H4 (cell line): Measurements from ENCODE around the gene TADA1. TPM values are rescaled to one million over a fixed set of nuclear protein-coding genes. Genes with fewer than 3 reads are reported as not detected.
A peak's percentile ranks its signal among the peaks of the same experiment; 100 is the strongest.

Experiments used
- DNase-seq: peaks from one replicate; pipeline ENCODE4 v3.0.0-alpha.2; 2015; ENCODE audit warnings: low spot score
- total RNA-seq: library from RNA; depleted of rRNA; stranded (reverse); fragments of >200 nt; shearing (Covaris generic); gene quantifications from 2 replicates; pipeline ENCODE4 v1.2.3, GENCODE V29; 2014; rRNA removed

TADA1 gene, protein sequence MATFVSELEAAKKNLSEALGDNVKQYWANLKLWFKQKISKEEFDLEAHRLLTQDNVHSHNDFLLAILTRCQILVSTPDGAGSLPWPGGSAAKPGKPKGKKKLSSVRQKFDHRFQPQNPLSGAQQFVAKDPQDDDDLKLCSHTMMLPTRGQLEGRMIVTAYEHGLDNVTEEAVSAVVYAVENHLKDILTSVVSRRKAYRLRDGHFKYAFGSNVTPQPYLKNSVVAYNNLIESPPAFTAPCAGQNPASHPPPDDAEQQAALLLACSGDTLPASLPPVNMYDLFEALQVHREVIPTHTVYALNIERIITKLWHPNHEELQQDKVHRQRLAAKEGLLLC
- 16.3 and 20.9 TPM in 2 replicates for total RNA-seq

DNA sequence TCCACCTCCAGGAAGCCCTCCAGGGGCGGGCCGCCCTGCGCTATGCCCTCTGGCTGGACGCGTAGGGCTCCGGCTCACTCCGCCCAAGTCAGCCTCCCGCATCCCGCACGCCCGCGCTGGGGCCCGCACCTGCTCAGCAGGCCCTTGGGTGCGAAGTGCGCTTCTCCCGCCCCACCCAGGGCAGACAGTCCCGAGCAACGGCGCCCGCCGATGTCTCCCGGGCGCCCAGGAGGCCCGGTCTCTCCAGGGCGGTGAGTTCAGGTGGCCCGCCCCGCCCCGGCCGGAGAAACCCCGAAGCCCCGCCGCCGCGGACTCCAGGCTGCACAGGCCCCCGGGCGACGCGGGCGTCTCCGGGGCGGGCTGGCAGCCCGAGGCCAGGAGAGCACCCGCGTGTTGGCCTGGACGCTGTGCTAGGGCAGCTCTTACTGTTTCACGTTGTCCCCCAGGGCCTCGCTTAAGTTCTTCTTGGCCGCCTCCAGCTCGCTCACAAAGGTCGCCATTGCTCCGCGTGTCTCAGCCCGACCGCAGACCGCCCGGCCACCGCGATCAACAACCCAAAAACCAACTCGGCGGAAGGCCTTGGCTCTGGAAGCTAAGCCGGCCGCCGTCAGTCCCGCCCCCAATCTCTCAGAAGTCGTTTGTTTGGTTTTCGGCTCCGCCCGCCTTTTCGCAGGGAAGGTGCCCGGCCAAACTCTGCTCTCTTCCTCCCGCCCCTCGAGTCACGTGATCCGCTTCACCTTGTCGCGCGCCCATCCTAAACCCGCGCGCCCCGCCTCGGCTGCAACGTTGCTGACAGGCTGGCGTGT lies at the start of gene TADA1:
TADA1 (minus strand) TSS at position 531 of the 806 bp plus-strand sequence; CDS start at position 500, 31 bp downstream.
- DNase-seq, result peak; percentile 98

DNA sequence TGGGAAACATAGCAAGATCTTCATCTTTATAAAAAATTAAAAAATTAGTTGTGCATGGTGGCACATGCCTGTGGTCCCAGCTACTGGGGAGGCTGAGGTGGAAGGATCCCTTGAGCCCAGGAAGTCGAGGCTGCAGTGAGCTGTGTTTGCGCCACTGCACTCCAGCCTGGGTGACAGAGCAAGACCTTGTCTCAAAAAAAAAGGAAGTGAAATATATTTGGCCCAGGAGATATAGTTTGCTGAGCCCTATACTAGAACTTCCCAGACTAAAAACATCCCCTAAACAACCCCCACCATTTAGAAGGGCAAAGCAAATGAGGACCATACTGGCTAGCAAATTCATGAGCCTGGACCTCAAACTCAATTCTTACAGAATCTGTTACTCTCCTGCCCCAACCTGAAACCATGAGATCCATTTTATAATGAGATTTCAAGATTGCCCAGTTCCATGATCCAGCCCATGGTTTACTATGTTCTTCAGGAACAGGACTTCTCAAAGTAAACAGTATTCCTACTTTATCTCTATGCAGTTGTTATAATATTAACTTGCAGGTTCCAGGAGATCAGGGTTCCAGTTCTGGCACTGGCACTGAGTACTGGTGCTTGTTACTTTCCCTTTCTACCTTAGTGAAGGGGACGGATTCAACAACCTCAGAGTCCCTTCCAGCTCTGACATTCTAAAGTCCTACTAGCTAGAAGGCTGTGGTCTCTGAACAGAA lies 48.9 kb upstream of the TADA1 start:
- no peak for DNase-seq

DNA sequence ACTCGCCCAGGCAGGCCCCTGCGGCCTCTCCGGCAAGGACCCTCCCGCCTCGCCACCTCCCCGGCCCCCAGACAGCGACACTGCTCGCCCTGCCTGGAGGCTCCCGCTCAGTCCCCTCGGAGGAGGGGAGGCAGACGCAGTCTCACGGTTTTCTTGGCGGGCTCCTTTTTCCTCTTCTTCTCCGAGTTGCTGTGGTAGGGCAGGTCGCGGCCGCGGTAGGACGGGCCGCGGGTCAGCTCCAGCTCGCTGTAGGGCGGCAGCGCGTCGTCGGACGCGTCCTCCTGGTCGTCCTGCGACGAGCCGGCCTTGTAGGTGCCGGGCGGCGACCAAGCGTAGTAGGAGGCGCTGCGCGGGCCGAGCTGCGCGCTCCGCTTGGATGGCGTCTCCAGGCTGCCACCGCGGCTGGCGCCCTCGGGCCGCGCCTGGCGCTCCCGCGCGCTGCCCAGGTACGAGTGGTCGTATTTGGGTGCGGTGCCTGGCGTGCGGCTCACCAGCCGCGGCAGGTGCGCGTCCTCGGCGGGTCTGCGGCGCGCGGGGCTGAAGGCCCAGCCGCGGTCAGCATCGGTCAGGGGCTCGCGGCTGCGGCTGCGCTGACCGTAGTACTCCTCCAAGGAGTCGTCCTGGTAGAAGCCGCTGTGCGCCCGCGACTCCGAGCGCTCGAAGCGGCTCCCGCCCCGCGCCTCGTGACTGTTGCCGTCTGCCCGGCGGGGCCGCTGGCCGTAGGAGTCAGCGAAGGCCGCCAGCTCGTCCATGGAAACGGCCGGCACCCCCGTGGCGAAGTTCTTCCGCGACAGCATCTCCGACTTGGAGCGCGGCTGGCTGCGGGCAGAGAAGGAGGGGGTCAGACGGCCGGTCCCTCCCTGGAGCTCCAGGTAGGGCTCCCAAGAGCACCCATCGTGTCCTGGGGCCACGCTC lies 44.8 kb upstream of the TADA1 start:
- DNase-seq, result no peak

DNA sequence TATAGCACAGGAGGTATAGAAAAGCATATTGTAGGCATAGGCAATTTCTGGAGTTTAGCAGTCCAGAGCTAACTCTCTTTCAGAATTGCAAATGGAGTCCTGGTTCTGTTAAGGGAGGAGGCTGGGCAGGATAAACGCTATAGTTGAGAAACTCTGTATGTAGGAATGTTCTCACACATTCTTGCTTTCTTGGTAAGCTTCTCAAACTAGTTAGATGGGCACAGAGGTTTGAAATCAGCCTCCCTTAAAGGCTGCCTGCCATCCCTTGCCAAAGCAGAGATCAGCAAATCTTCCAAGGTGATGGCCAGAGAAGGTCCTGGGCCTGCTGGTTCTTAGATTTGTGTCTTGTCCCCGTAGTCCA lies 42.9 kb upstream of the TADA1 start:
- no peak for DNase-seq

DNA sequence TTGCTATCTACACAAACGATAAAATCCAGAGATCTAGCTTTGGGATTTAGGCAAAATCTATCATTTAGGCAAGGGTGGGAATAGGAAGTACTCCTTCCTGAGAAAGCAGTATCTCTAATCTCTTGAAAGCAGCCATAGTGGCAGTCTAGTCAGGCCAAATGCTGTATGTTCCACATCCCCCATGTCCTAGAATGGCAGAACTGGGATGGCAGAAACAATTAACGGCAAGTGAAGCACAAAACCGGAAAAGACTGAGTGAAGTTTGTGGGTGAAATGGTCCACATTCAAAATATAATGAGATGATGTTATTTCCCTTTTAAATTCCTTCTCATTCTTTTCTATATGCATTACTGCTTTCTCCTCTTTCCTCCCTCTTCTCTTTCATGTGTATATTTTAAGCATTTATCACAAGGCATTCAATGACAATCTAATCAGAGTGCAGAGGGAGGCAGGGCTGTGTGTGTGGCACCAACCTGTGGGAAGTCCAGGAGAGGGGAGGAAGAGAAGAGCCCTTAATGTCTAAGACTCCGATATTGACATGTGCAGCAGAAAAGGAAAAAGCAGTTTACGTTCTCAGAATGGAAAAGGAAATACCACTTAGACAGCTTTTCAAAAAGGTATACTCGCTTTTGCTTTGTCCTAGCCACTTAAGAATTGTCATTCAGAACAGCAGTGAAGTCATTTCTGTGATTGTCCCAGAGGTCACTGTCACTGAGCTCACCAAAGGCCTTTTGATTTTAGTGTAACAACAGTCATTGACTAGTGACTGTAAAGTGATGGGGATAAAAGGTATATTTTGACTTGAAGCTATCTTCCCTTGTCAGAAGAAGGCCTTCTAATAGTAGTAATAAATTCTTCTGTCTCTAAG lies 42.3 kb upstream of the TADA1 start:
- no peak for DNase-seq

DNA sequence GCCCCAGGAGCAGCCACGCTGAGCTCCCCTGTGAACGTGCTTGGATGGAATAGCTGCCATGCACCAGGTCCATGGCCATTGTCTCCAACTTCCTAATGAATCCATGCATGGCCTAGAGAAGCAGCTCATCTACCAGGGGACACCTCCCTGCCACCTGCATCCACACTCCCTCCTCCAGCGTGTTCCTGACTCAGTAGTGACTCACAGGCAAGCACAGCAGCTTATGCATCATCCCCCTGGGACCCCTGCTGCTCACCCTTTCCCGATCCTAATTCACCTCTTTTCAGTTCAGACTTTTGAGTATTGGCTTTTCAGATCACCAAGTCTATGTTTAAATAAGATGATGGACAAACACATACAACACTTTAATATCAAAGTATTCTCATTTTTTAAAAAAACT lies 39.9 kb upstream of the TADA1 start:
- DNase-seq, result no peak

DNA sequence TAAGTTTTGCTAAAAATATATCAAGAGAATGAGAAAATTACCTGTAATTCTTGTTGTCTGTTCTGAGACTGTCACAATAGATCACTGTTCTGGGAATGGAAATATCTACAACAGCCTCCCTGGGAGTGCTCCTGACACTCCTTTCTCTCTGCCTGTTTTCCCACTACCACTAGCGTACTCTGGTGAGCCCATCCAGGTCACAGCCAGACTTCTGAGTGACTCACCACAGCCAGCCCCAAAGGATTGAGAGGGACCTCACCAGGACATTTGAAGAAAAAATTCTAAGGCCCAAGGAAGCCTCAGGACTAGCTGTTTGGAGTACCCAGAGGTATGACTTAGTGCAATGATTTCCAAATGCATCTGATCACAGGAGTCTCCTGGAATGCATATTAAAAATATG lies 39.0 kb upstream of the TADA1 start:
- DNase-seq, result no peak

DNA sequence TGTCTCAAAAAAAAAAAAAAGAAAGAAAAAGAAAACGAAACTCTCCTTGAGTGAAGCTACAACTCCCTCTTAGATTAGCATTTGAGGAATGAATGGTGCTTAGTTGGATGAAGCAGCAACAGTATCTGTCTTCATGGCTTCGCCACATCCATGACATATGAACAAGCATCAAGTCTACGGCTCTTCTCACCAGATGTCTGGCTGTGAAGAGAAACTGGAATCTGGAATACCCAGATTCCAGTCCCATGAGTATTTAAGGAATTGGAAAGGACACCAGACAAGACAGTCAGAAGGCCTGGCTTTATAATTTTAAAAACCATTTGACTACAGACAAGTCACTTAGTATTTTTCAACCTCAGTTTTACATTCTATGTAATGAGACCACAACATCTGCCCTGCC lies 38.0 kb upstream of the TADA1 start:
- DNase-seq, result no peak

DNA sequence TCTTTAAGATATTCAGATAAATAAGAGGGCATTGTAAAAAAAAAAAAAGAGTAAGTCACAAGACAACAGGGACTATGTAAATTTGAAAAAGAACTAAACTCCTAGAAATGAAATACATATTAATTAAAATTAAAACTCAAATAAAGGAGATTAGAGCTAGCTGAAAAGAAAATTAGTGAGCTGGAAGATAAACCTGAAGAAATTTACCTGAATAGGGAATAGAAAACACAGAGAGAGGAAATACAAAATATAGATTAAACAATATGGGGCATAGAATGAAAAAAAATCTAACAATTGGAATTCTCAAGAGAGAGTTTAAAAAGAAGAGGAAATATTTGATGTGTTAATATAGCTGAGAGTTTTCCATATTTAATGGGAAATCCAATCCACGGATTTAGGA lies 35.6 kb upstream of the TADA1 start:
- no peak for DNase-seq

DNA sequence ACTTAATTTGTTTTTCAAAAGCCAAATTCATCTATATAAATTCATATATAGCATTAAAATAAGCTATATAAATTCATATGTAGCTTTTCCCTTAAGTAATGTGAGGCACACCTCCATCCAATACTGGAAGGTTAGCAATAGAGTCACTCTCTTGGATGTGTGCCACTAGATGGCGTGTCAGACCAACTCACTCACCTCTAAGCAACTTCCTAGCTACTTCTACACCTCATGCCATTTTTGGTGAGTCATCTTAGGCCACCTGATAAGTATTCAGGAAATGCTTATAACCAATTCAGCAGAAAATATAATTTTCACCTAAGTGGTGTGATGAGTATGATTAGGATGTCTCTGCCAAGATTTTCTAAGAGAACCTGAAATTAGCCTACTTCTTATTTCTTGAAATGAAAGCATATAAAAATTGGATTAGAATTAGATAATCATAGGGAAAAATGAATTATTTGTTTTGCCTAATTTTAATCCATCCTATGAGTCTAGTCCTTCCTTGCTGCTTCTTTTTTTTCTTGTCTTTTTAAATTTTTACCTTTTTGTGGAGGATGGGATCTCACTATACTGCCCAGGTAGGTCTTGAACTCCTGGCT lies 34.4 kb upstream of the TADA1 start:
- DNase-seq, result peak; percentile 95

DNA sequence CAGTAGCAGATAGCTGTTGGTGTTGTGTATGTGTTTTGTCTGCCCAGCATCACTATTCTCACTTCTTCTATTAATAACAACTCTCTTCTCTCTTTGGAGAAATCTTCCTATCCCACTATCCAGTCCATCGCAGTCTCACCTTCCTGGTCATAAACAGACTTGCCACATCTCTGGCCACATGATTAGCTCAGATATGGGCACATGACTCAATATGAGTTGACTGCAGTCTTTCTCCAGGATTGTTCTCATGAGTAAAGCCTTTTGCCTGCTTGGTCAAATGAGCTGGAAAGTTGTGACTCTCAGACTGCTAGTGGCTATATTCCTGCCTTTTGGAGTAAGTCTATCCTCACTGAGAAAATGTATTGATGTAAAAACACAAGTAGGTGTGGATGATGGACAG lies 32.9 kb upstream of the TADA1 start:
- no peak for DNase-seq

DNA sequence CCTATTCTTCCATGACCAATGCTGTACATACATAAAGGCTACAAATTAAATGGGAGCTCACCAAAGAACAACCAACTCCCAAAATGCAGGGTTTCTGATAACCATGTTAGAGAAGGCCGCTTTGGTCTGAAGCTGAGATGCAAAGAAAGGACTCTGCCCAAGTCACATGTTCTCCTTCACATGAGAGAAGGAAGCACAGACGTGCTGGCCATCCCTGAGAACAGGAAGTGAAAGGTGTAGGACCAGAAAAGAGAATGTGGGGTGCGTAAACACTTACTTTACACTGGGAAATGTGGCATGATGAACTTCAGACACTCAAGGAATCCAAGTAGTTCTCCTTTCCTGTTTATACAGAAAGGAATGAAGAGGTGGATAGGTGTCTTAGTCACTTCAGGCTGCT lies 31.7 kb upstream of the TADA1 start:
- no peak for DNase-seq

DNA sequence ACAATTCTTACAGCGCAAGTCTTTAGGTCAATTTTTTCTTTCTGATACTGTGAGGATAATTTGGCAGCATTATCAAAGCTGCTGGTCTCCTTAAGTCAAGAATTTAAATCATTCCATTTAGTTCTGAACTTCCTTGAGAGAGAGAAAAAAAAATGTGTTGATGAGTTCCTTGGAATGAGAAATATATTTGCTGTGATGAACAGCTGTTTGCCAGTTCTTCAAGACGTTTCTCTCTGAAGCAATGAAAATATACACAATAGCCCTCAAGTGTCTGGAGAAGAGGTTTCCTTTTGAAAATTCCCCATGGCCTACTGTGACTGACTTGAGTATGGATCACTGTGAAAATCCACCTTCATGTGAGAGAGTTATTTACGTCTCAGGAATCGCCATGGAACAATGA lies 31.0 kb upstream of the TADA1 start:
- DNase-seq, result no peak

DNA sequence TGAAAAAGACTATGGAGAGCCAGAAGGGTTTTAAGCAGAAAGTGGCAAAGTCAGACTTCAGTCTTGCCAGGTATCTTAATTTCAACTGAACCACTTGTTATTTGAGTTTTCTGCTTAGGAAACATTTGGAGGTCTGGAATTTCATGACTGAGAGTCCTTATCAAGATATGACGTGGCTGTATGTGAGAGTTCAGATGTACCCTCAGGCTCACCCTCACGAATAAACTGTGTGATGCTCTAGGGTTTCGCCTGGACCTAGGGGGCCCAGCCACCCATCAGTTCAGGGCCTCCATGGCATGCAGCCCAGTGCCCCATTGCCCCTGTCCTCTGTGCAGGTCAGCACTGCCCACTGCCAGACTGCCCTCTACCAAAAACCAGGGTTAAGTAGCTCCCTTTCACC lies 30.6 kb upstream of the TADA1 start:
- peak; percentile 37 for DNase-seq

DNA sequence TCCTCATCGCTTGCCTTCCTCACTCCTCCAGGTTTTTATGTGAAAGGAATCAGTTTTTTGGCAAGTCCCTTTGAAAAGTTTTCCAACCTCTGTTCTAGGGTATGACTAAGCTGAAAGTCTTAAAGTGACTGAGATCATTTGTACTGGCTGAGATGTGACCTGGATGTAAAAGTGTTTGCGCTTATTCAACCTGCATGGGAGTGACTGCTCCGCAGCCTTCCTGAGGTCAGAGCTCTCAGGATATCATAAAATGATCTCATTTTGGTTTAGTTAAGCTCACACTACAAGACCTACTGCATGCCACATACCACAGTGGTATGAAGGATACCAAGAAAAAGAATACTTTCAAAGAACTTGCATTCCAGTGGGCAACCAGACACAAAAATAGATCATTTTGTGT lies 29.8 kb upstream of the TADA1 start:
- DNase-seq, result peak; percentile 97

DNA sequence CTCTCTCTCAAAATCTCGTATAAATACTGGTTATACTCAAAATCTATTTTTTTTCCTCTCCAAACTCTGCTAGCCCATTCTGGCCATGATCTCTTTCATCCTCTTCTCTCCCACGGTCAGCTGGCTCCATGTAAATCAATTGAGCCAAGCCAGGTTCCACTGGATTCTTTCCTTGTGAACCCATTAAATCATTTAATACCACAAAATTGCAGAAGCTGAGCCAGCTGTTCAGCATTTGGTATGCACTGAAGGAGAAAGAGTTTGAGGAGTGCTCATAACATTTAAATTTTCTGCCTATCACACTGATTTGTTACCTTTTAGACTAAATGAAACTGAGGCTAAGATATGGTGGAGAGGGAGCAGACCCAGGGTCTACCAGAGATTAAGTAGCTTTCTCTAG lies 29.1 kb upstream of the TADA1 start:
- no peak for DNase-seq

DNA sequence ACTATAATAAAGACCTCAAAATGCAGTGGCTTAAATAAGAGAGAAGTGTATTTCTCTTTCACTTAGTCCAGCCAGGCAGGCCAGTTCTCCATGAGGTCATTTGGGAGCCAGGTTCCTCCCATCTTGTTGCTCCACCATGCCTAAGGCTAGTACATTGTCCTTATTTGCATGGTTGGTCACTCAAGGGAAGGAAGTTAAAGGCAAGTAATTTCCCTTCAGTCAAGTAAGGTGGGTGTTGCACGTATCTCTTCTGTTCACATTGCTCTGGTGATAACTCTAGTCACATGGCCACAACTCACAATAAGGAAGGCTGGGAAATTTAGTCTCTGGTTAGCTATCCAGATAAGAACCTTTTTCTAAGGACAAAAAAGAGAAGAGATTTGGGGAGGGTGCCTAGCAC lies 27.2 kb upstream of the TADA1 start:
- no peak for DNase-seq

DNA sequence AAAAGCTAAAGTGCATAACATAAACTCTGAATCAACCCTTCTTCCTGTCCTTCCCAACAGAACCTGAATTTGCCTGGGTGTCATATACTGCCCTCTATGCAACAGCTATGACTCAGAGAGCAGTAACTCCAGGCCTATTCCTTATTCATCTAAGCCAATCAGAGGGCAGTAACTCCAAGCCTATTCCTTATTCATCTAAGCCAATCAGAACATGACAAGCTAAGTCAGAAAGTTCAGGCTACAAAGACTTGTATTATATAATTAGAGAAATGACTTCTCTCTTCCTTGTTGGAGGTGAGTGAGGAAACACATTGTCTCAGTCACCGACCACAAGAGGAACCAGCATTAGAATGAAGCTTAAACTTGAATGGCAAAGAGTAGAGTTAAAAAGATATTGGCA lies 26.2 kb upstream of the TADA1 start:
- DNase-seq, result peak; percentile 71

DNA sequence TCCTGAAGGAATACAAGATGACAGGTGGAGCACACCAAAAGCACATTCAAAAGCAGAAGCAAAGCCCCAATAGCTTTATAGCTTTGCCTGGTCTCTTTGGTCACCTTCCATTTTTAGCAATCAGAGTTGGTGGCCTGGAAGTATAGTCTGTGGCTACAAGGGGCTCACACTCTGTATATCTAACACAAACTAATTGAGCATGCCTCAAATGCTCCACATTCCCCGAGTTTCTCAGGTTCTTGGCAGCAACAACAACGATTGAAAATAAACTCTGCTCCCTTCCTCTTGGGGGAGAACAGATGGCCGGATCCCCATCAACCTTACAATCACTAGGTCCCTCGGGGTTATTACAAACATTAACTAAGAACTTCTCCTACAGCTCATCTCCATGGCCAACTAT lies 24.9 kb upstream of the TADA1 start:
- no peak for DNase-seq

DNA sequence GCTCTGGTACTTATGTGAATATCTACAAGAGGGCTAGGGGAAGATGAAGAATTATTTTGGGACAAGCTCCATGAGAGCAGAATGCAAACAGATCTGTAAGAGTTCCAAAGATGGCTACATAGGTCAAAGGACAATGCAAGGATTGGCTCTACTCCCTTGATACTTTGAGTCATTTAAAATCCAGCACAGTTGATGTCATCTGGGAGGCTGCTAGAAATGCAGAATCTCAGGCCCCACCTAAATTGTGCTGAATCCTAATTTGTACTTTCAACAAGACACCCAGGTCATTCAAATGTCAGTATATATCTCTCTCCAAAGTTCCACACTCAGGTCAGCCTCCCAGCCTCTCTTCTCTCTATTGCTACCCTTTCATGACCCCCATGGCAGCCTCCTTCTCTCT lies 23.7 kb upstream of the TADA1 start:
- DNase-seq, result no peak
